ENCODE measurements around the gene FAM162A.

FAM162A gene

GRCh38 chr3:122415762-122416654 lies 32.0 kb downstream of the FAM162A start, which contains the start of gene WDR5B (continued):
- TF ChIP-seq ZNF513 (tag by site-specific recombination; IDR thresholded peaks at IDR 0.05) (no peak), KLF9 (tag by site-specific recombination; IDR thresholded peaks at IDR 0.05; ENCODE audit: low read depth) (no peak), ZNF561 (tag by site-specific recombination; IDR thresholded peaks at IDR 0.05; ENCODE audit: borderline replicate concordance) (peak; percentile 56; the same call in 1 of the 2 replicates), ZNF121 (tag by site-specific recombination; IDR thresholded peaks at IDR 0.05) (no peak), ZNF660 (tag by site-specific recombination; IDR thresholded peaks at IDR 0.05) (peak; percentile 61; the same call in 1 of the 2 replicates), SP3 (tag by site-specific recombination; IDR thresholded peaks at IDR 0.05) (peak; percentile 72), ZNF792 (tag by site-specific recombination; IDR thresholded peaks at IDR 0.05) (no peak), ZBTB21 (tag by site-specific recombination; IDR thresholded peaks at IDR 0.05) (no peak), ELK4 (IDR thresholded peaks at IDR 0.05; ENCODE audit: borderline replicate concordance, low read depth, low read length) (peak; percentile 45; the same call in 1 of the 2 replicates), ZNF518A (tag by site-specific recombination; conservative IDR thresholded peaks at IDR 0.05; ENCODE audit: low read depth) (peak; percentile 65), IKZF3 (tag by site-specific recombination; IDR thresholded peaks at IDR 0.05) (peak; percentile 41; the same call in 1 of the 2 replicates), SP7 (tag by site-specific recombination; IDR thresholded peaks at IDR 0.05) (peak; percentile 55), ZNF2 (tag by site-specific recombination; IDR thresholded peaks at IDR 0.05) (0 out of 2 replicates have a peak, but pooled peaks have one; percentile 22), ZBTB17 (tag by site-specific recombination; IDR thresholded peaks at IDR 0.05) (peak; percentile 70), ZSCAN18 (tag by site-specific recombination; IDR thresholded peaks at IDR 0.05) (no peak), ZNF580 (tag by site-specific recombination; IDR thresholded peaks at IDR 0.05) (no peak), SP2 (tag by site-specific recombination; IDR thresholded peaks at IDR 0.05) (peak; percentile 87), ZXDB (tag by site-specific recombination; IDR thresholded peaks at IDR 0.05) (peak; percentile 72), ZBTB26 (tag by site-specific recombination; optimal IDR thresholded peaks at IDR 0.05) (peak; percentile 28), ZIC2 (tag by site-specific recombination; IDR thresholded peaks at IDR 0.05) (no peak), OVOL3 (tag by site-specific recombination; IDR thresholded peaks at IDR 0.05) (no peak), KLF7 (tag by site-specific recombination; IDR thresholded peaks at IDR 0.05; ENCODE audit: borderline replicate concordance) (peak; percentile 55; the same call in 1 of the 2 replicates), ZNF610 (tag by site-specific recombination; IDR thresholded peaks at IDR 0.05; ENCODE audit: borderline replicate concordance) (no peak), ZNF248 (tag by site-specific recombination; IDR thresholded peaks at IDR 0.05) (no peak), ZNF335 (tag by site-specific recombination; conservative IDR thresholded peaks at IDR 0.05) (peak; percentile 71), ZFP41 (tag by site-specific recombination; IDR thresholded peaks at IDR 0.05; ENCODE audit: borderline replicate concordance) (no peak), PRDM6 (tag by site-specific recombination; IDR thresholded peaks at IDR 0.05) (no peak)
